Smooth muscle cell (in vitro differentiated cells): ENCODE data around the gene TMEM151A. TPM values are rescaled to one million over a fixed set of nuclear protein-coding genes. Genes with fewer than 3 reads are reported as not detected.

Source experiments
- DNase-seq: peaks from one replicate; lab custom pipeline; 2025; ENCODE audit not compliant: unreplicated experiment; lab: John Stamatoyannopoulos, UW
- H2AFZ ChIP-seq: fragments of 200-600 bp; sonication (generic); 2 replicates; pipeline ENCODE4 v1.6.0; 2016; ENCODE audit warnings: antibody characterized with exemption, low read depth, mild to moderate bottlenecking
- H3F3A ChIP-seq: fragments of 200-600 bp; sonication (generic); 2 replicates; pipeline ENCODE4 v1.6.0; 2017; ENCODE audit warnings: antibody characterized with exemption, low read depth
- H3K27ac ChIP-seq: fragments of 200-600 bp; sonication (generic); 2 replicates; pipeline ENCODE4 v1.5.1; 2016; ENCODE audit warnings: low read depth, mild to moderate bottlenecking
- H3K27me3 ChIP-seq: fragments of 200-600 bp; sonication (generic); 2 replicates; pipeline ENCODE4 v1.6.1; 2016; ENCODE audit warnings: low read depth, mild to moderate bottlenecking
- H3K36me3 ChIP-seq: fragments of 200-600 bp; sonication (generic); 2 replicates; pipeline ENCODE4 v1.5.1; 2016; ENCODE audit warnings: low read depth
- H3K4me1 ChIP-seq: fragments of 200-600 bp; sonication (generic); 2 replicates; pipeline ENCODE4 v1.5.1; 2016; ENCODE audit warnings: low read depth
- H3K4me2 ChIP-seq: fragments of 200-600 bp; sonication (generic); 2 replicates; pipeline ENCODE4 v1.6.0; 2016; ENCODE audit warnings: mild to moderate bottlenecking
- H3K4me3 ChIP-seq: fragments of 200-600 bp; sonication (generic); 2 replicates; pipeline ENCODE4 v1.5.1; 2016; ENCODE audit warnings: mild to moderate bottlenecking
- H3K79me2 ChIP-seq: fragments of 200-600 bp; sonication (generic); 2 replicates; pipeline ENCODE4 v1.6.0; 2016; ENCODE audit warnings: low read depth, mild to moderate bottlenecking
- H3K9ac ChIP-seq: fragments of 200-600 bp; sonication (generic); 2 replicates; pipeline ENCODE4 v1.6.0; 2016; ENCODE audit warnings: low read depth
- H3K9me3 ChIP-seq: fragments of 200-600 bp; sonication (generic); replicated peaks from 2 replicates; pipeline ENCODE4 v1.5.1; 2016; ENCODE audit warnings: low read depth
- H4K20me1 ChIP-seq: fragments of 200-600 bp; sonication (generic); 2 replicates; pipeline ENCODE4 v1.6.0; 2016; ENCODE audit warnings: low read depth
- WGBS: methylation state at CpG from one replicate; pipeline ENCODE4 v1.1.7; 2016; ENCODE audit warnings: low lambda C conversion rate; 5-methylcytosine and 5-hydroxymethylcytosine counted together
- polyA plus RNA-seq: library from polyadenylated mRNA; unstranded; fragments of >200 nt; fragmentation: Nextera tagmentation; extraction: Ambion mirVana; gene quantifications from 2 replicates; pipeline ENCODE4 v1.2.1, GENCODE V29; 2016
- total RNA-seq: library from RNA; depleted of rRNA; stranded (reverse); fragments of >200 nt; gene quantifications from 2 replicates; pipeline ENCODE4 v1.2.3, GENCODE V29; 2014
- TF ChIP-seq, protein P1 (sequence below): fragments of 200-600 bp; sonication (generic); IDR thresholded peaks from 2 replicates; pipeline ENCODE4 v1.5.1; 2017; ENCODE audit warnings: borderline replicate concordance, mild to moderate bottlenecking, antibody characterized with exemption; ENCODE audit not compliant: insufficient read depth, poor library complexity, severe bottlenecking

TMEM151A gene
- total and polyA plus RNA-seq, 2 experiments from 2014 or later = 0.18 to 0.64 TPM

DNA sequence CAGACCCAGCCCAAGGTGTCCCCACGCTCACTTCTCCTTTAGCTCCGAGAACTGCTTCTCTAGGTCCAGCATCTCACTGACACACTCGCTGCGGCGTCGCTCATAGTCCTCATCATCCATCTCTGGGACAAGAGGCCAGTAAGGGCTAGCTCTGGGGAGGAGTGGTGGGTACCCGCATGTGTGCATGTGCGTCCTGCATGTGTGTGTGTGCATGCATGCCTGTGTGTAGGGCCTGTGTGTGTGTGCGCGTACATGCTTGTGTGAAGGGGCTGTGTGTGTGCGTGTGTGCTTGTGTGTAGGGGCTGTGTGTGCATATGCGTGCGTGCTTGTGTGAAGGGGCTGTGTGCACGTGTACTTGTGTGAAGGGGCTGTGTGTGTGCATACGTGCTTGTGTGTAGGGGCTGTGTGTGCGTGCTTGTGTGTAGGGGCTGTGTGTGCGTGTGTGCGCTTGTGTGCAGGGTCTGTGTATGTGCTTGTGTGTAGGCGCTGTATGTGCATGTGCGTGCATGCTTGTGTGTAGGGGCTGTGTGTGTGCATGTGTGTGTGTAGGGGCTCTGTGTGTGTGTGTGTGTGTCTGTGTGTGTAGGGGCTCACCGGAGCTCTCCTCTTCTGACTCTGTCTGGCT is 49.9 kb downstream of the TMEM151A start:
- no peak overlapping the region for H3K4me2 ChIP-seq
- WGBS = over 99% methylated on average over 21 of the region's 21 CpGs

DNA sequence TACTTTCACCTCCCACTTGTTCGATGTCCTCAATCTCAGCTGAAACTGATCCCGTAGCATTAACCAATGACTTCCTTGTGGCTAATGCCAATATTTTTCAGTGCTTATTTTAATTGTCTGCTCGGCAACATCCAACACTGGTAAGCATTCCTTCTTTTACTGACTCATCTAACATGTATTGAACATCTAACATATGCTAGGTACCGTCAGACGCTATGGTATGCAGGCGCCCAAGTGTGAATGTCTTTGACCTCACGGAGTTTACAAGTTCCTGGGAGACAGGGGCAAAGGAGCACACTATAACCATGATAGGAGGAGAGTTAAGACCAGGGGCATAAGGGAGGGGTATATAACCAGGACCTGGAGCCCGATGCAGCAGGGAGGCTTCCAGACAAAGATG is 51.5 kb downstream of the TMEM151A start:
- Histone ChIP-seq H3K9me3 (no peaks in the 10 kb centered on the region), H2AFZ (no peak overlapping the region), H3K79me2 (peaks cover 31% of the 10 kb centered on the region), H3K4me2 (peak overlapping the region; percentile 91), H3K4me1 (peaks cover 28% of the 10 kb centered on the region), H3K9ac (no peak overlapping the region), H3K27me3 (no peaks in the 10 kb centered on the region), H3K27ac (no peak overlapping the region), H4K20me1 (no peaks in the 10 kb centered on the region), H3K4me3 (no peak overlapping the region), H3K36me3 (no peaks in the 10 kb centered on the region), H3F3A (peaks cover 5% of the 10 kb centered on the region)
- 97% methylated on average over 8 of the region's 8 CpGs for WGBS
- DNase-seq = no peak
- TF ChIP-seq, protein P1, sequence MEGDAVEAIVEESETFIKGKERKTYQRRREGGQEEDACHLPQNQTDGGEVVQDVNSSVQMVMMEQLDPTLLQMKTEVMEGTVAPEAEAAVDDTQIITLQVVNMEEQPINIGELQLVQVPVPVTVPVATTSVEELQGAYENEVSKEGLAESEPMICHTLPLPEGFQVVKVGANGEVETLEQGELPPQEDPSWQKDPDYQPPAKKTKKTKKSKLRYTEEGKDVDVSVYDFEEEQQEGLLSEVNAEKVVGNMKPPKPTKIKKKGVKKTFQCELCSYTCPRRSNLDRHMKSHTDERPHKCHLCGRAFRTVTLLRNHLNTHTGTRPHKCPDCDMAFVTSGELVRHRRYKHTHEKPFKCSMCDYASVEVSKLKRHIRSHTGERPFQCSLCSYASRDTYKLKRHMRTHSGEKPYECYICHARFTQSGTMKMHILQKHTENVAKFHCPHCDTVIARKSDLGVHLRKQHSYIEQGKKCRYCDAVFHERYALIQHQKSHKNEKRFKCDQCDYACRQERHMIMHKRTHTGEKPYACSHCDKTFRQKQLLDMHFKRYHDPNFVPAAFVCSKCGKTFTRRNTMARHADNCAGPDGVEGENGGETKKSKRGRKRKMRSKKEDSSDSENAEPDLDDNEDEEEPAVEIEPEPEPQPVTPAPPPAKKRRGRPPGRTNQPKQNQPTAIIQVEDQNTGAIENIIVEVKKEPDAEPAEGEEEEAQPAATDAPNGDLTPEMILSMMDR = no peak

More for the DNA sequence above, 49.9 kb downstream of the TMEM151A start:
- peaks cover 16% of the 10 kb centered on the region for H3F3A ChIP-seq
- H3K27ac ChIP-seq = no peak overlapping the region
- H2AFZ ChIP-seq = no peak overlapping the region
- H3K9me3 ChIP-seq = no peaks in the 10 kb centered on the region
- peaks cover 4% of the 10 kb centered on the region for H4K20me1 ChIP-seq
- TF ChIP-seq, protein P1 = no peak
- peaks cover 25% of the 10 kb centered on the region for H3K4me1 ChIP-seq
- peaks cover 29% of the 10 kb centered on the region for H3K79me2 ChIP-seq
- no peaks in the 10 kb centered on the region for H3K36me3 ChIP-seq
- no peak overlapping the region for H3K9ac ChIP-seq
- no peak for DNase-seq
- H3K4me3 ChIP-seq = no peak overlapping the region
- no peaks in the 10 kb centered on the region for H3K27me3 ChIP-seq

DNA sequence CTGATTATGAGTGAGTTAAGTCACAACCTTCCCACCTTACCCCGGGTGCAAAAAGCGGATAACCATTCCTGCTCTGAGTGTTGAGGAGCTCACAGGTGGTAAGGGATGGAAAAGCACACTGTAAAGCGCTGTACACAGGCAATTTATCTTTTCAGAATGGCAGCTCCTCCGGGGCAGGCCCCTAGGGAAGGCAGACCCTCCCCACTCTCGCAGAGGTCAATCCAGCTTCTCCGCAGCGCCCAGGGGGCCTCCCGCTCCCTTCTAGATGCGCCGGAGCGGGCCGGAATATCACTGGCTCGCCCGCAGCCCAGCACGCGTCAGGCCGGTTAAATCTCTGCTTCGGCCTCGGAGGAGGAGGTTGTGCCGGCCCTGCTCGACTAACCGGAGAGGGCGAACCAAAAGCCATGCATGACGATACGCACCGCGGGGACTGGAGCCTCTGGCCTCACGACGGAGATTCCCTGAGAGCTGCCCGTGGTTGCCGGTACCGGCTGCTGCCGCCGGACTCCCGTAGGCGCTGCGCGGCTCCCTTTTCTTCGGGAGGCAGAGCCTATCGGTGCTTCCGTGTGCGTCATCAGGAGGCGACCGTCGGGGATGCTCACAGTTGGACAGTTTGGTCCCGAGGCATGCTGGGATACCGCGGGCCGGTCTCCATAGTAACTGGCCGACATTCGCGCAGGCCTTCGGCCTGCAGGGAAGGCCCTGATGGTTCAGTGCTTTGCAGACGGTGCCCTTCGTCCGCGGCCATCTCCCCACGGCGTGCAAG is 53.0 kb downstream of the TMEM151A start, which contains the start of gene BRMS1:
Gene BRMS1, minus strand, starts transcription at position 555 of the 766 bp plus-strand sequence. CDS start 2,870 bp downstream, outside the sequence.
- Histone ChIP-seq H3K9ac (peak within 1 kb of the TSS; percentile 95), H3F3A (no peaks in the 10 kb centered on the region), H2AFZ (peak within 1 kb of the TSS; percentile 89), H3K4me3 (peak within 1 kb of the TSS; percentile 95), H3K9me3 (no peaks in the 10 kb centered on the region), H3K36me3 (no peaks in the 10 kb centered on the region), H3K4me2 (peak within 1 kb of the TSS; percentile 91), H3K27me3 (no peaks in the 10 kb centered on the region), H3K4me1 (peaks cover 28% of the 10 kb centered on the region), H3K27ac (peak within 1 kb of the TSS; percentile 88), H4K20me1 (no peaks in the 10 kb centered on the region), H3K79me2 (peaks cover 31% of the 10 kb centered on the region)
- DNase-seq = peak; percentile 81
- WGBS = 1% methylated on average over 59 of the region's 59 CpGs
- TF ChIP-seq, protein P1 = no peak
